ENCODE results near the gene LZTS3.
A peak's percentile ranks its signal among the peaks of the same experiment; 100 is the strongest.

Gene LZTS3

GRCh38 chr20:3166913-3167342, 6.4 kb downstream of the LZTS3 start:
- DNase-seq, result no peak

GRCh38 chr20:3166338-3166912, 6.9 kb downstream of the LZTS3 start:
- DNase-seq, result no peak

- no peak for DNase-seq
Measured at GRCh38 chr20:3165473-3166337, 7.6 kb downstream of the LZTS3 start.

- no peak for DNase-seq
Measured at GRCh38 chr20:3164763-3165410, 8.5 kb downstream of the LZTS3 start.

- DNase-seq, result no peak
Measured at GRCh38 chr20:3164043-3164762, 9.1 kb downstream of the LZTS3 start.

GRCh38 chr20:3163099-3164042, 10.0 kb downstream of the LZTS3 start:
- DNase-seq, result no peak

GRCh38 chr20:3162080-3162611, 11.2 kb downstream of the LZTS3 start:
- no peak for DNase-seq

GRCh38 chr20:3161316-3162079, 11.9 kb downstream of the LZTS3 start:
- DNase-seq, result no peak

GRCh38 chr20:3160418-3160817, 12.9 kb downstream of the LZTS3 start:
- DNase-seq, result no peak

GRCh38 chr20:3158968-3159431, 14.3 kb downstream of the LZTS3 start:
- DNase-seq, result no peak

GRCh38 chr20:3157817-3158216, 15.5 kb downstream of the LZTS3 start:
- no peak for DNase-seq

GRCh38 chr20:3156811-3157619, 16.3 kb downstream of the LZTS3 start:
- DNase-seq, result no peak

- DNase-seq, result peak; percentile 29
Measured at GRCh38 chr20:3152057-3152644, 21.2 kb downstream of the LZTS3 start.

- no peak for DNase-seq
Measured at GRCh38 chr20:3150908-3151307, 22.4 kb downstream of the LZTS3 start.

- no peak for DNase-seq
Measured at GRCh38 chr20:3146732-3147341, 26.5 kb downstream of the LZTS3 start.

GRCh38 chr20:3141757-3142156, 31.6 kb downstream of the LZTS3 start:
- no peak for DNase-seq

GRCh38 chr20:3137492-3137891, 35.9 kb downstream of the LZTS3 start:
- DNase-seq, result no peak

- peak; percentile 51 for DNase-seq
Measured at GRCh38 chr20:3135507-3136070, 37.8 kb downstream of the LZTS3 start.

GRCh38 chr20:3134151-3134550, 39.2 kb downstream of the LZTS3 start:
- peak; percentile 61 for DNase-seq

All from HCEC 1CT (cell line).